Suprapubic skin (tissue), 4 donors: ENCODE results near the gene WDR45B. TPM values are rescaled to one million over a fixed set of nuclear protein-coding genes. Genes with fewer than 3 reads are reported as not detected.

Experiments
- DNase-seq, 2 donors: peaks; one replicate each; pipeline ENCODE4 v3.0.0-alpha.2; 2019; ENCODE audit warnings: low spot score in 2 of 2
- H3K27ac ChIP-seq: fragments of 200-600 bp; sonication (generic); one replicate; pipeline ENCODE4 v1.5.1; 2019
- H3K27me3 ChIP-seq: fragments of 200-600 bp; sonication (generic); one replicate; pipeline ENCODE4 v1.5.1; 2019
- H3K36me3 ChIP-seq: fragments of 200-600 bp; sonication (generic); one replicate; pipeline ENCODE4 v1.5.1; 2019
- H3K4me1 ChIP-seq: fragments of 200-600 bp; sonication (generic); one replicate; pipeline ENCODE4 v1.5.1; 2019
- H3K4me3 ChIP-seq: fragments of 200-600 bp; sonication (generic); one replicate; pipeline ENCODE4 v1.5.1; 2019; ENCODE audit warnings: mild to moderate bottlenecking
- H3K9me3 ChIP-seq: fragments of 200-600 bp; sonication (generic); one replicate; pipeline ENCODE4 v1.5.1; 2019
- CTCF ChIP-seq, 2 donors: fragments of 200-600 bp in 1 of 2; fragments of 450-650 bp in 1 of 2; sonication (generic) in 1 of 2; IDR thresholded peaks; one replicate each; pipeline ENCODE4 v1.5.1; 2016 to 2019; ENCODE audit warnings: antibody characterized with exemption in 2 of 2, mild to moderate bottlenecking in 1 of 2, moderate library complexity in 1 of 2
- EP300 ChIP-seq: sonication (generic); formaldehyde crosslinking; IDR thresholded peaks from one replicate; pipeline ENCODE4 v1.6.1; 2017; ENCODE audit warnings: antibody characterized with exemption
- POLR2A ChIP-seq, 2 donors: fragments of 450-650 bp; IDR thresholded peaks; one replicate each; pipeline ENCODE4 v1.6.1; 2017; ENCODE audit warnings: antibody characterized with exemption in 2 of 2, mild to moderate bottlenecking in 2 of 2, moderate library complexity in 2 of 2
- POLR2AphosphoS5 ChIP-seq, 3 donors: sonication (generic); formaldehyde crosslinking; IDR thresholded peaks; one replicate each; pipeline ENCODE4 v1.6.1; 2017; ENCODE audit warnings: antibody characterized with exemption in 3 of 3
- WGBS: methylation state at CpG from one replicate; pipeline ENCODE4 v1.1.5; 2018; 5-methylcytosine and 5-hydroxymethylcytosine counted together
- total RNA-seq, 4 donors: library from RNA; depleted of rRNA; stranded (reverse); fragments of >200 nt; gene quantifications; one replicate each; pipeline ENCODE4 v1.1.0, GENCODE V29; 2016

WDR45B gene
- total RNA-seq, 4 donors from 2014 or later = 70.1 to 96.8 (median 90.0) TPM

- Histone ChIP-seq H3K27me3 (no peaks in the 10 kb centered on the region), H3K4me3 (no peak overlapping the region), H3K9me3 (no peaks in the 10 kb centered on the region), H3K36me3 (peaks cover 82% of the 10 kb centered on the region), H3K27ac (no peak overlapping the region), H3K4me1 (no peaks in the 10 kb centered on the region)
- no peak for DNase-seq
- 82% methylated on average over 6 of the region's 6 CpGs for WGBS
- TF ChIP-seq EP300 (no peak), CTCF (IDR thresholded peaks at IDR 0.05) (no peak), POLR2A (IDR thresholded peaks at IDR 0.05) (no peak), POLR2AphosphoS5 (IDR thresholded peaks at IDR 0.05) (no peak)
These were observed 76.4 kb downstream of the WDR45B start for GRCh38 chr17:82571855-82572254.

- H3K36me3 ChIP-seq = peaks cover 85% of the 10 kb centered on the region
- no peak overlapping the region for H3K27ac ChIP-seq
- TF ChIP-seq CTCF (IDR thresholded peaks at IDR 0.05) (no peak), EP300 (no peak), POLR2A (IDR thresholded peaks at IDR 0.05) (no peak), POLR2AphosphoS5 (IDR thresholded peaks at IDR 0.05) (no peak)
- no peak overlapping the region for H3K4me3 ChIP-seq
- H3K4me1 ChIP-seq = no peaks in the 10 kb centered on the region
- no peak for DNase-seq
- WGBS = 90% methylated on average over 9 of the region's 9 CpGs
- H3K9me3 ChIP-seq = no peaks in the 10 kb centered on the region
- no peaks in the 10 kb centered on the region for H3K27me3 ChIP-seq
These were observed 78.0 kb downstream of the WDR45B start for GRCh38 chr17:82570277-82570676.

GRCh38 chr17:82569621-82570020, 78.6 kb downstream of the WDR45B start:
- WGBS = 72% methylated on average over 11 of the region's 11 CpGs
- no peaks in the 10 kb centered on the region for H3K27me3 ChIP-seq
- H3K27ac ChIP-seq = no peak overlapping the region
- H3K4me1 ChIP-seq = no peaks in the 10 kb centered on the region
- peaks cover 82% of the 10 kb centered on the region for H3K36me3 ChIP-seq
- H3K4me3 ChIP-seq = no peak overlapping the region
- H3K9me3 ChIP-seq = no peaks in the 10 kb centered on the region
- no peak for TF ChIP-seq POLR2AphosphoS5 (IDR thresholded peaks at IDR 0.05)
- TF ChIP-seq EP300 = no peak
- no peak for TF ChIP-seq POLR2A (IDR thresholded peaks at IDR 0.05)
- TF ChIP-seq CTCF (IDR thresholded peaks at IDR 0.05) = no peak
- no peak for DNase-seq

GRCh38 chr17:82568997-82569393, 79.2 kb downstream of the WDR45B start:
- 82% methylated on average over 10 of the region's 10 CpGs for WGBS
- DNase-seq = no peak
- no peaks in the 10 kb centered on the region for H3K27me3 ChIP-seq
- H3K36me3 ChIP-seq = peaks cover 76% of the 10 kb centered on the region
- no peaks in the 10 kb centered on the region for H3K9me3 ChIP-seq
- TF ChIP-seq POLR2AphosphoS5 (IDR thresholded peaks at IDR 0.05) (no peak), CTCF (IDR thresholded peaks at IDR 0.05) (no peak)
- no peaks in the 10 kb centered on the region for H3K4me1 ChIP-seq
- H3K4me3 ChIP-seq = no peak overlapping the region
- H3K27ac ChIP-seq = no peak overlapping the region

- no peak for DNase-seq
- Histone ChIP-seq H3K4me3 (no peak overlapping the region), H3K27me3 (no peaks in the 10 kb centered on the region), H3K36me3 (peaks cover 64% of the 10 kb centered on the region), H3K4me1 (no peaks in the 10 kb centered on the region), H3K9me3 (no peaks in the 10 kb centered on the region), H3K27ac (no peak overlapping the region)
- TF ChIP-seq POLR2AphosphoS5 (IDR thresholded peaks at IDR 0.05) = no peak
- TF ChIP-seq POLR2A (IDR thresholded peaks at IDR 0.05) = no peak
- no peak for TF ChIP-seq CTCF (IDR thresholded peaks at IDR 0.05)
- TF ChIP-seq EP300 = no peak
- WGBS = 93% methylated on average over 15 of the region's 15 CpGs
These were observed 81.0 kb downstream of the WDR45B start for GRCh38 chr17:82567286-82567685.
